GM19467 (cell line): ENCODE data around the gene UGT1A9.

Experiments
- ATAC-seq: cut with Tn5 transposase; IDR thresholded peaks from one replicate; pipeline ENCODE4 v1.9.1; 2021; ENCODE audit warnings: mild to moderate bottlenecking, moderate library complexity; ENCODE audit not compliant: unreplicated experiment

Gene UGT1A9

GRCh38 chr2:233793465-233794127 is 121.9 kb downstream of the UGT1A9 start:
- ATAC-seq = no peak

GRCh38 chr2:233794128-233794658 is 122.5 kb downstream of the UGT1A9 start:
- ATAC-seq = no peak

GRCh38 chr2:233795735-233796171 is 124.1 kb downstream of the UGT1A9 start:
- no peak for ATAC-seq

- no peak for ATAC-seq
Measured at GRCh38 chr2:233796254-233796653, 124.6 kb downstream of the UGT1A9 start.

- ATAC-seq = no peak
Measured at GRCh38 chr2:233798335-233799086, 126.8 kb downstream of the UGT1A9 start.

GRCh38 chr2:233799087-233799665 is 127.5 kb downstream of the UGT1A9 start:
- ATAC-seq = no peak

- ATAC-seq = no peak
Measured at GRCh38 chr2:233799716-233800115, 128.0 kb downstream of the UGT1A9 start.

- no peak for ATAC-seq
Measured at GRCh38 chr2:233800208-233800607, 128.5 kb downstream of the UGT1A9 start.

- ATAC-seq = no peak
Measured at GRCh38 chr2:233801357-233802131, 129.8 kb downstream of the UGT1A9 start.

- no peak for ATAC-seq
Measured at GRCh38 chr2:233802132-233802815, 130.6 kb downstream of the UGT1A9 start.

GRCh38 chr2:233803292-233803911 is 131.7 kb downstream of the UGT1A9 start:
- ATAC-seq = no peak

- ATAC-seq = no peak
Measured at GRCh38 chr2:233803994-233804393, 132.3 kb downstream of the UGT1A9 start.

- no peak for ATAC-seq
Measured at GRCh38 chr2:233807215-233807865, 135.6 kb downstream of the UGT1A9 start.

GRCh38 chr2:233807966-233808935 is 136.6 kb downstream of the UGT1A9 start:
- ATAC-seq = no peak

- ATAC-seq = no peak
Measured at GRCh38 chr2:233810385-233810784, 138.7 kb downstream of the UGT1A9 start.

- ATAC-seq = no peak
Measured at GRCh38 chr2:233811087-233811486, 139.4 kb downstream of the UGT1A9 start.

GRCh38 chr2:233811732-233812131 is 140.0 kb downstream of the UGT1A9 start:
- ATAC-seq = no peak
